ENCODE measurements around the gene EPN2. TPM values are rescaled to one million over a fixed set of nuclear protein-coding genes. Genes with fewer than 3 reads are reported as not detected.
"Not testable (repeated sequence)": the region's sequence is repeated elsewhere in the genome, so short reads cannot be mapped to it uniquely, and the experiment has no call there.

EPN2 gene
- total RNA-seq, result 1 to 10 TPM; 1.8 to 2.1 TPM

GRCh38 chr17:19237139-19237388 is at the start of gene EPN2:
EPN2 (plus strand) TSS chr17:19237366; CDS start chr17:19283120, 45,754 bp downstream.
- POLR2A ChIA-PET; H3K9me3 Mint-ChIP-seq; H3K4me1 Mint-ChIP-seq; H3K27ac Mint-ChIP-seq; H3K36me3 Mint-ChIP-seq (ENCODE audit: low read depth): not testable (repeated sequence)
- peak; percentile 41 for DNase-seq
- Mint-ChIP-seq H3K4me3 (peak within 1 kb of the TSS; percentile 72), H3K27me3 (peaks cover 19% of the 10 kb centered on the region)
- CTCF ChIA-PET, result interaction anchor here (1.0 kb wide), 1 partner anchor 19 kb away, joined by 3 read pairs; no protein-coding TSS in a partner anchor

- H3K4me3 Mint-ChIP-seq; H3K27ac Mint-ChIP-seq; DNase-seq; H3K9me3 Mint-ChIP-seq; H3K4me1 Mint-ChIP-seq; CTCF ChIA-PET; POLR2A ChIA-PET; H3K36me3 Mint-ChIP-seq (ENCODE audit: low read depth); H3K27me3 Mint-ChIP-seq: not testable (repeated sequence)
These were observed 49.0 kb upstream of the EPN2 start for GRCh38 chr17:19187883-19188869.

- DNase-seq; POLR2A ChIA-PET; H3K9me3 Mint-ChIP-seq; H3K27ac Mint-ChIP-seq; H3K4me1 Mint-ChIP-seq; H3K4me3 Mint-ChIP-seq; H3K27me3 Mint-ChIP-seq; H3K36me3 Mint-ChIP-seq (ENCODE audit: low read depth); CTCF ChIA-PET: not testable (repeated sequence)
These were observed 48.1 kb upstream of the EPN2 start for GRCh38 chr17:19188870-19189708.

- H3K27me3 Mint-ChIP-seq; POLR2A ChIA-PET; H3K4me3 Mint-ChIP-seq; H3K4me1 Mint-ChIP-seq; H3K36me3 Mint-ChIP-seq (ENCODE audit: low read depth); H3K9me3 Mint-ChIP-seq; H3K27ac Mint-ChIP-seq; CTCF ChIA-PET; DNase-seq: not testable (repeated sequence)
These were observed 47.3 kb upstream of the EPN2 start for GRCh38 chr17:19189781-19190405.

GRCh38 chr17:19196382-19197204 is 40.6 kb upstream of the EPN2 start:
- POLR2A ChIA-PET; H3K36me3 Mint-ChIP-seq (ENCODE audit: low read depth); CTCF ChIA-PET; DNase-seq; H3K4me1 Mint-ChIP-seq; H3K27ac Mint-ChIP-seq; H3K4me3 Mint-ChIP-seq; H3K9me3 Mint-ChIP-seq; H3K27me3 Mint-ChIP-seq: not testable (repeated sequence)

- not testable (repeated sequence) for H3K4me3 Mint-ChIP-seq
These were observed 34.7 kb upstream of the EPN2 start for GRCh38 chr17:19202448-19202847.

DNA sequence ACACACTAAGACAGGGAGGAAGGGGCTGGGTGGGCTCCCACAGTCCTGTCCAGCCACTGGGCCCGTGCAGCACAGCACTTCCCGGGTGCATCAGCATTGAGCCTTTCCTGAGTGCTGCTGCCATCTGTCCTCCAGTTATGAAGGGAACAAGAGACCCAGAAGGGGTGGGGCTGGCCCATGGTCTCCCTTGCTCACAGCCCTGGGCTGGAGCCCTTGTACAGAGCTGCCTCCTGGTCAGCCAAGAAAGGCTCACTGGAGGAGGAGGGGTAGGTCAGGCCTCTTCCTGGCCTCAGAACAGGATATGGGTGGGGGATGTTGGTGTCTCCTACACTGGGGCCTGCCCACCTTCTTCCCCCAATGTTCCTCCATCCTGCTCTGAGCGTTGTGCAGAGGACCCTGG is 33.7 kb upstream of the EPN2 start:
- CTCF ChIA-PET; H3K4me3 Mint-ChIP-seq; H3K9me3 Mint-ChIP-seq; H3K4me1 Mint-ChIP-seq; H3K27me3 Mint-ChIP-seq; H3K27ac Mint-ChIP-seq; DNase-seq; H3K36me3 Mint-ChIP-seq (ENCODE audit: low read depth); POLR2A ChIA-PET: not testable (repeated sequence)

More at GRCh38 chr17:19202448-19202847, 34.7 kb upstream of the EPN2 start:
- H3K36me3 Mint-ChIP-seq (ENCODE audit: low read depth); H3K4me1 Mint-ChIP-seq; POLR2A ChIA-PET; H3K27me3 Mint-ChIP-seq; H3K27ac Mint-ChIP-seq; CTCF ChIA-PET; H3K9me3 Mint-ChIP-seq; DNase-seq: not testable (repeated sequence)

- H3K4me1 Mint-ChIP-seq; POLR2A ChIA-PET; CTCF ChIA-PET; H3K9me3 Mint-ChIP-seq; H3K36me3 Mint-ChIP-seq (ENCODE audit: low read depth); H3K27me3 Mint-ChIP-seq; H3K4me3 Mint-ChIP-seq; DNase-seq; H3K27ac Mint-ChIP-seq: not testable (repeated sequence)
These were observed 21.9 kb upstream of the EPN2 start for GRCh38 chr17:19215074-19215860.

- H3K9me3 Mint-ChIP-seq; H3K27me3 Mint-ChIP-seq; POLR2A ChIA-PET; DNase-seq; H3K4me3 Mint-ChIP-seq; H3K4me1 Mint-ChIP-seq; CTCF ChIA-PET; H3K27ac Mint-ChIP-seq; H3K36me3 Mint-ChIP-seq (ENCODE audit: low read depth): not testable (repeated sequence)
These were observed 20.8 kb upstream of the EPN2 start for GRCh38 chr17:19216148-19216926.

DNA sequence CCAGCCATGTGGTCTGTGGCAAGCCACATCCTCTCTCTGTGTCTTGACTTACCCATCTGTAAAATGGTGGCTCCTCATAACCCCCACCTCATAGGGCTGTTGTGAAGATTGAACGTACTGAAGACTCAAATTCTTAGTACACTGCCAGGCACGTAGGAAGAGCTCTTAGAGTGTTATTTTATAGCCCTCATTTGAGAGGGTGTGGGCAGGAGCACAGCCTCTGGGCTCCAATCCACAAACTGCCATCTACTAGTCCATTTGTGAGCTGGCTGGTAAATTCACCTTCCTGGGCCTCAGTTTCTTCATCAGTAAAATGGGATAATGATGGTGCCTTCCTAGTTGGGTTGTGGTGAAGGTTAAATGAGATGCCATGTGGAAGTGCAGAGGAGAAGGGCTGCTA is 18.3 kb upstream of the EPN2 start:
- H3K9me3 Mint-ChIP-seq; H3K27me3 Mint-ChIP-seq; DNase-seq; H3K4me1 Mint-ChIP-seq; POLR2A ChIA-PET; H3K4me3 Mint-ChIP-seq; H3K27ac Mint-ChIP-seq; CTCF ChIA-PET; H3K36me3 Mint-ChIP-seq (ENCODE audit: low read depth): not testable (repeated sequence)

GRCh38 chr17:19219384-19219783 is 17.8 kb upstream of the EPN2 start:
- H3K27ac Mint-ChIP-seq; H3K27me3 Mint-ChIP-seq; H3K4me3 Mint-ChIP-seq; H3K4me1 Mint-ChIP-seq; H3K9me3 Mint-ChIP-seq; CTCF ChIA-PET; POLR2A ChIA-PET; DNase-seq; H3K36me3 Mint-ChIP-seq (ENCODE audit: low read depth): not testable (repeated sequence)

DNA sequence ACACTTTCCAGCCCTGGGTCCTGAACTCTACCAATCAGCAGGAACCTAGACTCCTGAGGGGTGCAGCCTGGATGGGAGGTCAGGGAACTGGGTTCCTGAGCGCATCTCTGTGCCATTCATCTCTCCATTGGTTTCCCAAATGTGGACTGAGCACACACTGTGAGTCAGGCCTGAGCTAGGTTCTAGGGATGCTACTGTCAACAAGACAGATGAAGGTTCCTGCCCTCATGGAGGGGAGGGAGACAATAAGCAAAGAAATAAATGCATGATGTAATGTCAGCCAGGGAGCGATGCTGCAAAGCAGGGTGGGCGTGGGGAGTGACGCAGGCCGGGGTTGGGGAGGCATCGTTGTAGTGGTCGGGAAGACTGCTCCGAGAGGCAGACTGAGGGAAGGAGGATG is 17.0 kb upstream of the EPN2 start:
- DNase-seq; H3K36me3 Mint-ChIP-seq (ENCODE audit: low read depth); H3K9me3 Mint-ChIP-seq; CTCF ChIA-PET; H3K4me3 Mint-ChIP-seq; H3K4me1 Mint-ChIP-seq; H3K27me3 Mint-ChIP-seq; POLR2A ChIA-PET; H3K27ac Mint-ChIP-seq: not testable (repeated sequence)
